Vagina (tissue), 2 donors: ENCODE data around the gene KANSL3. TPM values are rescaled to one million over a fixed set of nuclear protein-coding genes. Genes with fewer than 3 reads are reported as not detected.

Source experiments
- DNase-seq, 2 donors: peaks; one replicate each; pipeline ENCODE4 v3.0.0-alpha.2; 2017; ENCODE audit errors: extremely low spot score in 2 of 2
- H3K27ac ChIP-seq: fragments of 200-600 bp; sonication (generic); one replicate; pipeline ENCODE4 v1.5.1; 2019
- H3K27me3 ChIP-seq: fragments of 200-600 bp; sonication (generic); one replicate; pipeline ENCODE4 v1.5.1; 2019
- H3K36me3 ChIP-seq, 2 donors: fragments of 200-600 bp; sonication (generic); one replicate each; pipeline ENCODE4 v1.5.1; 2017 to 2019
- H3K4me1 ChIP-seq: fragments of 200-600 bp; sonication (generic); one replicate; pipeline ENCODE4 v1.5.1; 2019
- H3K4me3 ChIP-seq, 2 donors: fragments of 200-600 bp; sonication (generic); 1 replicate in 1 of 2; 2 replicates in 1 of 2; pipeline ENCODE4 v1.5.1; 2016 to 2019
- H3K9me3 ChIP-seq: fragments of 200-600 bp; sonication (generic); one replicate; pipeline ENCODE4 v1.5.1; 2019
- POLR2A ChIP-seq, 2 donors: fragments of 450-650 bp; IDR thresholded peaks; one replicate each; pipeline ENCODE4 v1.6.1; 2017; ENCODE audit warnings: antibody characterized with exemption in 2 of 2, mild to moderate bottlenecking in 2 of 2, moderate library complexity in 2 of 2
- POLR2AphosphoS5 ChIP-seq, 2 donors: sonication (generic); formaldehyde crosslinking; IDR thresholded peaks; one replicate each; pipeline ENCODE4 v1.9.0; 2017; ENCODE audit warnings: antibody characterized with exemption in 2 of 2, mild to moderate bottlenecking in 2 of 2, low read depth in 1 of 2; ENCODE audit not compliant: insufficient read depth in 1 of 2
- intact Hi-C: fragments of 100-400 bp; cut with DNase I; formaldehyde crosslinking; loops from one replicate; pipeline ENCODE4 v1.15.1; 2023
- total RNA-seq: library from RNA; depleted of rRNA; stranded (reverse); fragments of >200 nt; gene quantifications from one replicate; pipeline ENCODE4 v1.2.3, GENCODE V29; 2016
- TF ChIP-seq, protein P1 (sequence below), 3 experiments: fragments of 450-650 bp in 2 of 3; fragments of 200-600 bp in 1 of 3; sonication (generic) in 1 of 3; IDR thresholded peaks; one replicate each; pipeline ENCODE4 v1.5.1; 2017 to 2019; ENCODE audit warnings: antibody characterized with exemption in 3 of 3, mild to moderate bottlenecking in 2 of 3, moderate library complexity in 2 of 3

The KANSL3 gene
- total RNA-seq, 1 donor from 2014 or later: 41.7 TPM

DNA sequence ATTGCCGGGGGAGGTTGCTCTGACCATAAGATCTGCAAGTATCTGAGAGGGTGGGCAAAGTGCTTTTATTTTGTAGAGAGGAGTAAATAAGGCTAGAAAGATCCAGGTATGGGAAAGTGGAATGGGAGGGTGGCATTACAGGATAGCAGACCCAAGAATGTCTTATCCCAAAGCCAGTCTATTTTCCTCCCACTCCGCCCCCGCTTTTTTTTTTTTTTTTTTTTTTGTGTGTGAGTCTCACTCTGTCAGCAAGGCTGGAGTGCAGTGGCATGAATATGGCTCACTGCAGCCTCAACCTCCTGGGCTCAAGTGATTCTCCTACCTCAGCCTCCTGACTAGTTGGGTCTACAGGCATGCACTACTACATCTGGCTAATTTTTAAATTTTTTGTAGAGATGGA, 70.0 kb downstream of the KANSL3 start:
- Histone ChIP-seq H3K36me3 (no peaks in the 10 kb centered on the region), H3K9me3 (no peaks in the 10 kb centered on the region), H3K4me1 (no peaks in the 10 kb centered on the region), H3K27me3 (no peaks in the 10 kb centered on the region), H3K27ac (no peak overlapping the region), H3K4me3 (no peak overlapping the region)
- DNase-seq: no peak
- intact Hi-C loops: no loop called here
- TF ChIP-seq, protein P1, sequence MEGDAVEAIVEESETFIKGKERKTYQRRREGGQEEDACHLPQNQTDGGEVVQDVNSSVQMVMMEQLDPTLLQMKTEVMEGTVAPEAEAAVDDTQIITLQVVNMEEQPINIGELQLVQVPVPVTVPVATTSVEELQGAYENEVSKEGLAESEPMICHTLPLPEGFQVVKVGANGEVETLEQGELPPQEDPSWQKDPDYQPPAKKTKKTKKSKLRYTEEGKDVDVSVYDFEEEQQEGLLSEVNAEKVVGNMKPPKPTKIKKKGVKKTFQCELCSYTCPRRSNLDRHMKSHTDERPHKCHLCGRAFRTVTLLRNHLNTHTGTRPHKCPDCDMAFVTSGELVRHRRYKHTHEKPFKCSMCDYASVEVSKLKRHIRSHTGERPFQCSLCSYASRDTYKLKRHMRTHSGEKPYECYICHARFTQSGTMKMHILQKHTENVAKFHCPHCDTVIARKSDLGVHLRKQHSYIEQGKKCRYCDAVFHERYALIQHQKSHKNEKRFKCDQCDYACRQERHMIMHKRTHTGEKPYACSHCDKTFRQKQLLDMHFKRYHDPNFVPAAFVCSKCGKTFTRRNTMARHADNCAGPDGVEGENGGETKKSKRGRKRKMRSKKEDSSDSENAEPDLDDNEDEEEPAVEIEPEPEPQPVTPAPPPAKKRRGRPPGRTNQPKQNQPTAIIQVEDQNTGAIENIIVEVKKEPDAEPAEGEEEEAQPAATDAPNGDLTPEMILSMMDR (IDR thresholded peaks at IDR 0.05): no peak
- TF ChIP-seq POLR2A (IDR thresholded peaks at IDR 0.05) (no peak), POLR2AphosphoS5 (IDR thresholded peaks at IDR 0.05; ENCODE audit: insufficient read depth in 1 of 2, low read depth in 1 of 2) (no peak)

DNA sequence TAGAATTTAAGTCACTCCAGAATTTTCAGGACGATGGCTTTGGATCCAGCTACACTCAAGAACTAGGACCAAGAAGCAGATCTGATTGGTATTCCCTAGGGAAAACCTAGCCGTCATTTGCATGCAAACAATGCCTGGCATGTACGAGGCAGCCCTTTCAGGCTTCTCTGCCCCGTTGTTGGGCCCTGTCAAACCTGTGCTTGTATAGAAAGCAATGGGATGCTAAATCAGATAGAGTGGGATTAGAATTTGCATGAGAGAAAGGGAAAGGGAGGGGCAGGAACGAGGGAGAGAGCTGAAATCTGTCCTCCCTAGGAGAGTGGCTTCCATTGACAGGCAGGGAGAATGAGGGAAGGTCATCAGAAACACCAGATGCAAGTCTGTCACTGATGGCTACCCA, 73.0 kb downstream of the KANSL3 start:
- Histone ChIP-seq H3K9me3 (no peaks in the 10 kb centered on the region), H3K36me3 (no peaks in the 10 kb centered on the region), H3K27me3 (no peaks in the 10 kb centered on the region), H3K4me1 (no peaks in the 10 kb centered on the region), H3K27ac (no peak overlapping the region), H3K4me3 (no peak overlapping the region)
- intact Hi-C loops: no loop called here
- no peak for DNase-seq
- TF ChIP-seq POLR2A (IDR thresholded peaks at IDR 0.05) (no peak), POLR2AphosphoS5 (IDR thresholded peaks at IDR 0.05; ENCODE audit: insufficient read depth in 1 of 2, low read depth in 1 of 2) (no peak)
- TF ChIP-seq, protein P1 (IDR thresholded peaks at IDR 0.05): no peak

DNA sequence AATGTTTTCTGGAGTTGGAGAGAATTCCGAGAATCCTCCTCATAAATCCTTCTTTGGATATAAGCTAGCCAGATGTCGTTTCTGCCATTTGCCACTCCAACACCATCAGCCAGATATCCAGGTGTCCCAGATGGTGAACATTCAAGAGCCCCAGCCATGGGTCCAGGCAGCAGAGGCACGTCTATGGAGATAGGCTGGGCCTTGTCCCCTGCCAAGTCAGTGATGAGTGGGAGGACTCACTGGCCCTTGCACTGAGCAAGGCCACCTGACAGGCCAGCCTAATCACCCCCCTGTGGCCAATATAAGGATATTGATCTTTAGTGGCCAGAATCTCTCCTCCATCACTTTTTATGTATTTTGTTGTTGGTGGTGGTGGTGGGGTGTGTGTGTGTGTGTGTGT, 73.5 kb downstream of the KANSL3 start:
- Histone ChIP-seq H3K27ac (no peak overlapping the region), H3K9me3 (no peaks in the 10 kb centered on the region), H3K4me1 (no peaks in the 10 kb centered on the region), H3K36me3 (no peaks in the 10 kb centered on the region), H3K27me3 (no peaks in the 10 kb centered on the region), H3K4me3 (no peak overlapping the region)
- TF ChIP-seq POLR2AphosphoS5 (IDR thresholded peaks at IDR 0.05; ENCODE audit: insufficient read depth in 1 of 2, low read depth in 1 of 2) (no peak), POLR2A (IDR thresholded peaks at IDR 0.05) (no peak)
- TF ChIP-seq, protein P1 (IDR thresholded peaks at IDR 0.05): no peak
- intact Hi-C loops: no loop called here
- no peak for DNase-seq

DNA sequence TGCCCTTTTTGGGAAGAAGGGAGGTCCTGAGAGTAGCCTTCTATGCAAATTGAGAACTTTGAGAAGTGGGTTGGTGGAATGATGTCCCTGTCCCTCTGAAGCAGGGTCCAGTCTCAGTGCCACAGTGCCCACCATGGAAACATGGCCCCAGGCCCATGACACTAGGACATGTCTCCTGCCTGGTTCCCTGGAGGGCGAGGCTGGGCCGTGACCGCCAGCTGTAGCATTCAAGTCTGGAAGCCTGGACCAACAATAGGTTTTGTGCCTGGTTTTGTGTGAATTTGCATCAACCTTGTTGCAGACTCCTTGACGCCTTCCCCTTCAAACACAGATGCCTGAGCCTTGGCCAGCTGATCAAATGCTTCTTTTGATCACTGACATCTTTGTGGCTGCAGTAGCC, 74.1 kb downstream of the KANSL3 start:
- Histone ChIP-seq H3K36me3 (no peaks in the 10 kb centered on the region), H3K4me1 (no peaks in the 10 kb centered on the region), H3K4me3 (no peak overlapping the region), H3K27ac (no peak overlapping the region), H3K27me3 (no peaks in the 10 kb centered on the region), H3K9me3 (no peaks in the 10 kb centered on the region)
- DNase-seq: no peak
- TF ChIP-seq POLR2A (IDR thresholded peaks at IDR 0.05) (no peak), POLR2AphosphoS5 (IDR thresholded peaks at IDR 0.05; ENCODE audit: insufficient read depth in 1 of 2, low read depth in 1 of 2) (no peak)
- TF ChIP-seq, protein P1 (IDR thresholded peaks at IDR 0.05): no peak
- intact Hi-C loops: no loop called here

DNA sequence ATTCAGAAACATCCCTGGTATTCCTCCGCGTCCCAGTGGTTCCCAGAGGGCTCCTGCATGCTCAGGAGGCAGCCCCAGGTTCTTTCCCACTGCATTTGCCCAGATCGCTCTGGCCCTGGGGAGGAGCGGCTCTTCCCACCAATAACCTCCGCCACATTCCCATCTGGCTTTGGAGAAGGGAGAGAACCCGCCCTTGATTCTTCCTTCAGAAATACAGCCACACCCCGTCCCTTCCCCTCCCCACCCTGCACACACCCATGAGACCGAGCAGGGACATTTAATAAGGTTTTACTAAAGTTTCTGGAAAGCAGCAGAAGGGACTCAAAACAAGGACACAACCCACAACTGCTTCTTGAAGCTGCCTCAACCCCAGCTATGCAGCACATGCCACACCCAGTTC, 79.6 kb downstream of the KANSL3 start:
- Histone ChIP-seq H3K27me3 (no peaks in the 10 kb centered on the region), H3K4me3 (no peak overlapping the region), H3K36me3 (no peaks in the 10 kb centered on the region), H3K27ac (no peak overlapping the region), H3K4me1 (peaks cover 11% of the 10 kb centered on the region), H3K9me3 (no peaks in the 10 kb centered on the region)
- intact Hi-C loops: no loop called here
- no peak for DNase-seq
- no peak for TF ChIP-seq POLR2AphosphoS5 (IDR thresholded peaks at IDR 0.05; ENCODE audit: insufficient read depth in 1 of 2, low read depth in 1 of 2)
- no peak for TF ChIP-seq POLR2A (IDR thresholded peaks at IDR 0.05)
- TF ChIP-seq, protein P1 (IDR thresholded peaks at IDR 0.05): no peak
